ENCODE measurements around the gene SEPTIN11. TPM values are rescaled to one million over a fixed set of nuclear protein-coding genes. Genes with fewer than 3 reads are reported as not detected.

Gene SEPTIN11
- total and polyA plus RNA-seq, 9 of the 15 experiments (the other 6 are each of a cell fraction or from before 2014, with no cell fraction given): 25.7 to 142 (median 84.3) TPM

DNA sequence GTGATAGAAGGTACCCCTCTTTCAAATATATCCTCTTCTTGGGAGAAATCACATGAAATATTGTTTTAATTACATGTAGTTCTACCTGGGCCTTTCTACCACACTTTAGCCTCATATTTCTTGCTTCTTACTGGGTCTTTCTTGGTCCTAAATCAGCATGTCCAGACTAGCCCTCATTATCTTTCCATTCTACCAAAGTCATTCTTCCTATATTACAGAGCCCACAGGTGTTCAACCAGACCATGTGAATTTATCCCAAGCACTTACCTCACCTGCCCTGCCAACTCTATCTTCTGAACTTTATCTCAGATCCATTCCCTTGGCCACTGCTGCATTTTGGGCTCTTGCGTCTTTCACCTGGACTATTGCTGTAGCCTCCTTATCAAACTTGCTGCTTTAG lies 39.8 kb upstream of the SEPTIN11 start:
- no peaks in the 10 kb centered on the region for H3K9me1 ChIP-seq (ENCODE audit: control insufficient read depth, insufficient read depth, low read length)
- no peaks in the 10 kb centered on the region; a peak in 1 of 5 replicates for H3K27me3 ChIP-seq (ENCODE audit: control insufficient read depth in 2 of 2, insufficient read depth in 2 of 2, low read length in 2 of 2)
- DNase-seq (ENCODE audit: extremely low read depth in 1 of 4, low spot score in 3 of 4): no peak
- POLR2A ChIA-PET: interaction anchor here (0.6 to 0.7 kb wide), 2 partner anchors 118 to 1680 kb away, joined by 3 read pairs; no protein-coding TSS in a partner anchor
- CTCF ChIA-PET (ENCODE audit: low intra/inter-chr PET ratio): no interaction called here
- ATAC-seq: no peak
- H3K36me3 ChIP-seq (ENCODE audit: control insufficient read depth, insufficient read depth, low read length): no peaks in the 10 kb centered on the region
- FAIRE-seq: no peak
- H3K4me1 ChIP-seq (replicated peaks in 1 of 2; ENCODE audit: control insufficient read depth in 2 of 2, insufficient read depth in 2 of 2, low read length in 2 of 2): no peaks in the 10 kb centered on the region
- TF ChIP-seq NCOA1 (IDR thresholded peaks at IDR 0.05; ENCODE audit: low read depth) (no peak), NRF1 (conservative IDR thresholded peaks at IDR 0.05 in 1 of 2, IDR thresholded peaks at IDR 0.05 in 1 of 2) (no peak), PHTF2 (CRISPR knock-in tag; IDR thresholded peaks at IDR 0.05) (no peak), ZNF408 (CRISPR knock-in tag; IDR thresholded peaks at IDR 0.05; ENCODE audit: low read depth) (no peak), HDAC2 (IDR thresholded peaks at IDR 0.05) (no peak), TAF9B (IDR thresholded peaks at IDR 0.05; ENCODE audit: partially characterized antibody) (no peak), HDAC3 (IDR thresholded peaks at IDR 0.05; ENCODE audit: borderline replicate concordance, partially characterized antibody) (no peak), ELF2 (CRISPR knock-in tag; IDR thresholded peaks at IDR 0.05) (no peak), BDP1 (IDR thresholded peaks at IDR 0.05; ENCODE audit: insufficient read depth, insufficient read length) (no peak)
- in situ Hi-C loops (cut with MboI) (no loop called here), intact Hi-C loops (cut with micrococcal nuclease) (no loop called here)
- H3K9ac ChIP-seq (ENCODE audit: insufficient read depth in 1 of 2, low read depth in 2 of 2, low read length in 2 of 2): no peak overlapping the region
- H3K9me3 ChIP-seq (replicated peaks; ENCODE audit: control insufficient read depth, insufficient read depth, low read depth, low read length): no peaks in the 10 kb centered on the region
- no peaks in the 10 kb centered on the region for H4K20me1 ChIP-seq (replicated peaks; ENCODE audit: control insufficient read depth, insufficient read depth, low read length)
- BruUV-seq (replicated peaks): no TSS peak
- 5% methylated on average over 1 of the region's 1 CpG for WGBS (ENCODE audit: insufficient coverage, low coverage, missing lambda C conversion rate)
- no peaks in the 10 kb centered on the region for H3K79me2 ChIP-seq (ENCODE audit: control insufficient read depth, insufficient read depth, low read length)
- no peak overlapping the region for H3K27ac ChIP-seq (ENCODE audit: extremely low read depth, low read depth, low read length)
- no peak overlapping the region for H3K4me2 ChIP-seq (ENCODE audit: insufficient read depth, low read length)
- H2AFZ ChIP-seq (ENCODE audit: low read depth, low read length): no peak overlapping the region
- no peak overlapping the region for H3K4me3 ChIP-seq
